Keratinocyte (primary cell): ENCODE results near the gene XAB2.

Source experiments
- CTCF ChIP-seq, 3 experiments: IDR thresholded peaks in 1 of 3; conservative IDR thresholded peaks in 1 of 3; optimal IDR thresholded peaks in 1 of 3; 2 replicates in 2 of 3; 3 replicates in 1 of 3; pipeline versions ENCODE3 to v1.5.1; 2011; ENCODE audit warnings: low read length in 3 of 3, mild to moderate bottlenecking in 3 of 3, moderate library complexity in 2 of 3, control low read depth in 1 of 3, inconsistent platforms in 1 of 3; ENCODE audit not compliant: insufficient read depth in 2 of 3; ENCODE audit errors: extremely low read depth in 1 of 3
- EZH2 ChIP-seq: IDR thresholded peaks from one replicate; pipeline ENCODE4 v1.6.1; 2012; ENCODE audit warnings: inconsistent platforms, mild to moderate bottlenecking, low read length, moderate library complexity

- TF ChIP-seq CTCF (optimal IDR thresholded peaks at IDR 0.05 in 1 of 3, IDR thresholded peaks at IDR 0.05 in 1 of 3, conservative IDR thresholded peaks at IDR 0.05 in 1 of 3; ENCODE audit: extremely low read depth in 1 of 3, insufficient read depth in 2 of 3, low read length in 3 of 3) (no peak), EZH2 (no peak)
Measured at GRCh38 chr19:7624810-7625209, 4.5 kb downstream of the XAB2 start.
